HepG2 (cell line): ENCODE measurements around the gene BRCA1. TPM values are rescaled to one million over a fixed set of nuclear protein-coding genes. Genes with fewer than 3 reads are reported as not detected.

ENCODE experiments used
- CBX5 ChIP-seq: sonication (generic); formaldehyde crosslinking; IDR thresholded peaks from 2 replicates; pipeline ENCODE4 v1.4.0; 2020; ENCODE audit warnings: missing genetic modification reagents, borderline replicate concordance
- CCDC6 ChIP-seq: sonication (generic); formaldehyde crosslinking; IDR thresholded peaks from 2 replicates; pipeline ENCODE4 v1.8.1; 2022; ENCODE audit warnings: mild to moderate bottlenecking, missing genetic modification reagents, moderate library complexity
- FIP1L1 ChIP-seq: fragments of 200-400 bp; formaldehyde crosslinking; IDR thresholded peaks from 2 replicates; pipeline ENCODE4 v1.6.1; 2018; ENCODE audit warnings: low read depth, mild to moderate bottlenecking, low read length, moderate library complexity, borderline replicate concordance; ENCODE audit not compliant: insufficient read depth
- FOSL2 ChIP-seq: sonication (generic); formaldehyde crosslinking; IDR thresholded peaks from 2 replicates; pipeline ENCODE4 v1.4.0; 2020; ENCODE audit warnings: missing genetic modification reagents
- HES4 ChIP-seq: sonication (generic); formaldehyde crosslinking; IDR thresholded peaks from 2 replicates; pipeline ENCODE4 v1.9.0; 2021; ENCODE audit warnings: mild to moderate bottlenecking, missing genetic modification reagents, borderline replicate concordance
- KDM1A ChIP-seq: IDR thresholded peaks from 2 replicates; pipeline ENCODE4 v1.6.1; 2016; ENCODE audit warnings: missing compliant biosample characterization
- KLF6 ChIP-seq: IDR thresholded peaks from 2 replicates; pipeline ENCODE4 v1.8.0; 2016; ENCODE audit warnings: missing biosample characterization, missing genetic modification reagents
- MED13 ChIP-seq: sonication (generic); formaldehyde crosslinking; IDR thresholded peaks from 2 replicates; pipeline ENCODE4 v1.5.0; 2020; ENCODE audit warnings: missing genetic modification reagents
- SMYD3 ChIP-seq: sonication (generic); formaldehyde crosslinking; IDR thresholded peaks from 2 replicates; pipeline ENCODE4 v1.8.1; 2023; ENCODE audit warnings: mild to moderate bottlenecking, missing genetic modification reagents
- SPEN ChIP-seq: sonication (generic); formaldehyde crosslinking; IDR thresholded peaks from 2 replicates; pipeline ENCODE4 v1.5.1; 2020; ENCODE audit warnings: low read depth, mild to moderate bottlenecking, missing genetic modification reagents
- TAF1 ChIP-seq: sonication (generic); formaldehyde crosslinking; IDR thresholded peaks from 2 replicates; pipeline ENCODE4 v1.4.0; 2020; ENCODE audit warnings: missing genetic modification reagents
- ZNF20 ChIP-seq: sonication (generic); formaldehyde crosslinking; IDR thresholded peaks from 2 replicates; pipeline ENCODE4 v1.4.0; 2020; ENCODE audit warnings: mild to moderate bottlenecking, moderate library complexity, missing genetic modification reagents
- ZNF235 ChIP-seq: sonication (generic); formaldehyde crosslinking; IDR thresholded peaks from 2 replicates; pipeline ENCODE4 v1.8.1; 2023; ENCODE audit warnings: mild to moderate bottlenecking, missing genetic modification reagents, borderline replicate concordance
- ZNF253 ChIP-seq: sonication (generic); formaldehyde crosslinking; IDR thresholded peaks from 2 replicates; pipeline ENCODE4 v1.8.0; 2022; ENCODE audit warnings: mild to moderate bottlenecking, missing genetic modification reagents, borderline replicate concordance
- ZNF383 ChIP-seq: sonication (generic); formaldehyde crosslinking; IDR thresholded peaks from 2 replicates; pipeline ENCODE4 v1.4.0; 2020; ENCODE audit warnings: missing genetic modification reagents, mild to moderate bottlenecking, borderline replicate concordance
- ZNF460 ChIP-seq: sonication (generic); formaldehyde crosslinking; IDR thresholded peaks from 2 replicates; pipeline ENCODE4 v1.5.1; 2020; ENCODE audit warnings: missing genetic modification reagents, mild to moderate bottlenecking, borderline replicate concordance
- ZNF558 ChIP-seq: sonication (generic); formaldehyde crosslinking; IDR thresholded peaks from 2 replicates; pipeline ENCODE4 v1.9.0; 2022; ENCODE audit warnings: mild to moderate bottlenecking, missing genetic modification reagents, borderline replicate concordance
- ZNF773 ChIP-seq: sonication (generic); formaldehyde crosslinking; IDR thresholded peaks from 2 replicates; pipeline ENCODE4 v1.4.0; 2020; ENCODE audit warnings: missing genetic modification reagents, borderline replicate concordance
- ZSCAN20 ChIP-seq: sonication (generic); formaldehyde crosslinking; IDR thresholded peaks from 2 replicates; pipeline ENCODE4 v1.4.0; 2020; ENCODE audit warnings: missing genetic modification reagents, mild to moderate bottlenecking, borderline replicate concordance
- ZZZ3 ChIP-seq: sonication (generic); formaldehyde crosslinking; IDR thresholded peaks from 2 replicates; pipeline ENCODE4 v1.4.0; 2020; ENCODE audit warnings: missing genetic modification reagents, mild to moderate bottlenecking, borderline replicate concordance
- polyA plus RNA-seq, 8 experiments: library from polyadenylated mRNA; depleted of rRNA in 3 of 8; stranded (reverse) in 7 of 8; unstranded in 1 of 8; fragments of >200 nt; fragmentation: Illumina TruSeq in 4 of 8; extraction: Trizol in 4 of 8; gene quantifications; 2 replicates each; pipeline versions ENCODE4 v1.2.1 to v1.2.3, GENCODE V29; 2011 to 2016; ENCODE audit warnings: low read depth in 4 of 8, missing spikeins in 1 of 8, mixed read lengths in 1 of 8; ENCODE audit not compliant: insufficient read depth in 1 of 8
- total RNA-seq, 5 experiments: library from RNA; depleted of rRNA; stranded (reverse); fragments of >200 nt; fragmentation: Illumina TruSeq; extraction: Trizol; gene quantifications; 2 replicates each; pipeline ENCODE4 v1.2.3, GENCODE V29; 2016; ENCODE audit warnings: low read depth in 1 of 5
- TF ChIP-seq, protein P1 (sequence below): sonication (generic); formaldehyde crosslinking; IDR thresholded peaks from 2 replicates; pipeline ENCODE4 v1.5.0; 2020; ENCODE audit warnings: mild to moderate bottlenecking, missing genetic modification reagents
- TF ChIP-seq, protein P2 (sequence below): IDR thresholded peaks from 2 replicates; pipeline ENCODE4 v1.6.1; 2016; ENCODE audit warnings: missing compliant biosample characterization, missing genetic modification reagents, borderline replicate concordance
- TF ChIP-seq, protein P3 (sequence below): sonication (generic); formaldehyde crosslinking; IDR thresholded peaks from 2 replicates; pipeline ENCODE4 v1.4.0; 2020; ENCODE audit warnings: low read depth, mild to moderate bottlenecking, missing genetic modification reagents
- TF ChIP-seq, protein P4 (sequence below): sonication (generic); formaldehyde crosslinking; IDR thresholded peaks from 2 replicates; pipeline ENCODE4 v1.8.1; 2023; ENCODE audit warnings: missing genetic modification reagents, mild to moderate bottlenecking, borderline replicate concordance

BRCA1 gene
- total and polyA plus RNA-seq, 2 of the 13 experiments (the other 11 are each of a cell fraction or from before 2014, with no cell fraction given): 13.3 to 37.5 TPM

DNA sequence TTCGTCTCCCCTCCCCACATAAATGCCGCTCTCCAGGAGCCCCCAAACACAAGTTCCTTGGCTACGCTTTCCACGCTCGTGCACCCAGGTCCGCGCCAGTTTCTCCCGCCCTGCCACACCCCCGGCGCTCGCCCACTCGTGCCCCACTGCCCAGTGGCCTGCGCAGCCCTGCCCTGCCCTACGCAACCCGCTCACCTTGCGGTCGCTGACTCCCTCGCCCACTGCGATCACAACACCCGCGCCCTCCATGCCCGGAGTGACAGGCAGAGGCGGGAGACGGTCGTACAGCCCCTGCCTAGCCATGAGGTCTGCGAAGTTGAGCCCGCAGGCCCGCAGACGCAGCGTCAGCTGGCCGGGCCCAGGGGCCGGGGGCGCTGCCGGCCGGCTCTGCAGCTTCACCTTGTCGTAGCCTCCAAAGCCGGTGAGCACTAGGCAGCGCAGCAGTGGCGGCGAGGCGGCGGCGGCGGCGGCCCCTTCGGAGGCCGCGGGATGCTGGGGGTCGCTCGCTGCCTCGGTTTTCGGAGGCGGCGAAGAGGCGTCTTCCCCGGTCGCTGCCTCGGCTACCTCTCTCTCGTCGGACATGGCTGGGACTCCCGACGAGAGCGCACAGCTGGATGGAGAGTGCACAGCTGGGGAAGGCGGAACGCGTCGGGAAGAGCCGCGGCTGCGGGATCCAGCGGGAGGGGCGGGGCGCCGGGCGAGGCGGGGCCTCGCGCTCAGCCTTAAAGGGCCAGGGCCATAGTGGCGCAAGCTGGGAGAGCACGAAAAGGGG, 103.2 kb downstream of the BRCA1 start, which contains the start of gene VAT1 (continued):
- TF ChIP-seq MED13: peak; percentile 79
- 0 out of 2 replicates have a peak, but pooled peaks have one; percentile 86 for TF ChIP-seq ZNF383 (CRISPR knock-in tag)
- TF ChIP-seq FOSL2 (CRISPR knock-in tag): peak; percentile 18
- TF ChIP-seq ZNF253 (CRISPR knock-in tag): peak; percentile 37; the same call in 1 of the 2 replicates
- peak; percentile 87; the same call in 1 of the 2 replicates for TF ChIP-seq ZSCAN20 (CRISPR knock-in tag)
- 0 out of 2 replicates have a peak, but pooled peaks have one; percentile 42 for TF ChIP-seq KLF6 (CRISPR knock-in tag)
- peak; percentile 86; the same call in 1 of the 2 replicates for TF ChIP-seq ZNF773
- peak; percentile 79 for TF ChIP-seq SMYD3 (CRISPR knock-in tag)
- TF ChIP-seq TAF1 (CRISPR knock-in tag): peak; percentile 90
- peak; percentile 29; the same call in 1 of the 2 replicates for TF ChIP-seq ZNF235 (CRISPR knock-in tag)
- TF ChIP-seq ZNF20 (CRISPR knock-in tag): no peak
- peak; percentile 82 for TF ChIP-seq ZZZ3 (CRISPR knock-in tag)
- TF ChIP-seq FIP1L1: no peak
- peak; percentile 82; the same call in 1 of the 2 replicates for TF ChIP-seq HES4
- TF ChIP-seq, protein P1, sequence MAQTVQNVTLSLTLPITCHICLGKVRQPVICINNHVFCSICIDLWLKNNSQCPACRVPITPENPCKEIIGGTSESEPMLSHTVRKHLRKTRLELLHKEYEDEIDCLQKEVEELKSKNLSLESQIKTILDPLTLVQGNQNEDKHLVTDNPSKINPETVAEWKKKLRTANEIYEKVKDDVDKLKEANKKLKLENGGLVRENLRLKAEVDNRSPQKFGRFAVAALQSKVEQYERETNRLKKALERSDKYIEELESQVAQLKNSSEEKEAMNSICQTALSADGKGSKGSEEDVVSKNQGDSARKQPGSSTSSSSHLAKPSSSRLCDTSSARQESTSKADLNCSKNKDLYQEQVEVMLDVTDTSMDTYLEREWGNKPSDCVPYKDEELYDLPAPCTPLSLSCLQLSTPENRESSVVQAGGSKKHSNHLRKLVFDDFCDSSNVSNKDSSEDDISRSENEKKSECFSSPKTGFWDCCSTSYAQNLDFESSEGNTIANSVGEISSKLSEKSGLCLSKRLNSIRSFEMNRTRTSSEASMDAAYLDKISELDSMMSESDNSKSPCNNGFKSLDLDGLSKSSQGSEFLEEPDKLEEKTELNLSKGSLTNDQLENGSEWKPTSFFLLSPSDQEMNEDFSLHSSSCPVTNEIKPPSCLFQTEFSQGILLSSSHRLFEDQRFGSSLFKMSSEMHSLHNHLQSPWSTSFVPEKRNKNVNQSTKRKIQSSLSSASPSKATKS: no peak
- no peak for TF ChIP-seq KDM1A (CRISPR knock-in tag)
- TF ChIP-seq ZNF460 (CRISPR knock-in tag): peak; percentile 32; the same call in 1 of the 2 replicates
- TF ChIP-seq, protein P2, sequence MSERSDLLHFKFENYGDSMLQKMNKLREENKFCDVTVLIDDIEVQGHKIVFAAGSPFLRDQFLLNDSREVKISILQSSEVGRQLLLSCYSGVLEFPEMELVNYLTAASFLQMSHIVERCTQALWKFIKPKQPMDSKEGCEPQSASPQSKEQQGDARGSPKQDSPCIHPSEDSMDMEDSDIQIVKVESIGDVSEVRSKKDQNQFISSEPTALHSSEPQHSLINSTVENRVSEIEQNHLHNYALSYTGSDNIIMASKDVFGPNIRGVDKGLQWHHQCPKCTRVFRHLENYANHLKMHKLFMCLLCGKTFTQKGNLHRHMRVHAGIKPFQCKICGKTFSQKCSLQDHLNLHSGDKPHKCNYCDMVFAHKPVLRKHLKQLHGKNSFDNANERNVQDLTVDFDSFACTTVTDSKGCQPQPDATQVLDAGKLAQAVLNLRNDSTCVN (CRISPR knock-in tag): peak; percentile 25; the same call in 1 of the 2 replicates
- TF ChIP-seq SPEN (CRISPR knock-in tag): peak; percentile 84
- no peak for TF ChIP-seq CBX5 (CRISPR knock-in tag)
- TF ChIP-seq ZNF558 (CRISPR knock-in tag): peak; percentile 12; the same call in 1 of the 2 replicates
- peak; percentile 86; the same call in 1 of the 2 replicates for TF ChIP-seq CCDC6 (CRISPR knock-in tag)
- TF ChIP-seq, protein P3, sequence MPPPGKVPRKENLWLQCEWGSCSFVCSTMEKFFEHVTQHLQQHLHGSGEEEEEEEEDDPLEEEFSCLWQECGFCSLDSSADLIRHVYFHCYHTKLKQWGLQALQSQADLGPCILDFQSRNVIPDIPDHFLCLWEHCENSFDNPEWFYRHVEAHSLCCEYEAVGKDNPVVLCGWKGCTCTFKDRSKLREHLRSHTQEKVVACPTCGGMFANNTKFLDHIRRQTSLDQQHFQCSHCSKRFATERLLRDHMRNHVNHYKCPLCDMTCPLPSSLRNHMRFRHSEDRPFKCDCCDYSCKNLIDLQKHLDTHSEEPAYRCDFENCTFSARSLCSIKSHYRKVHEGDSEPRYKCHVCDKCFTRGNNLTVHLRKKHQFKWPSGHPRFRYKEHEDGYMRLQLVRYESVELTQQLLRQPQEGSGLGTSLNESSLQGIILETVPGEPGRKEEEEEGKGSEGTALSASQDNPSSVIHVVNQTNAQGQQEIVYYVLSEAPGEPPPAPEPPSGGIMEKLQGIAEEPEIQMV (CRISPR knock-in tag): peak; percentile 88
- TF ChIP-seq, protein P4, sequence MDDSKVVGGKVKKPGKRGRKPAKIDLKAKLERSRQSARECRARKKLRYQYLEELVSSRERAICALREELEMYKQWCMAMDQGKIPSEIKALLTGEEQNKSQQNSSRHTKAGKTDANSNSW: 0 out of 2 replicates have a peak, but pooled peaks have one; percentile 70
